ENCODE data around the gene FBXL7. TPM values are rescaled to one million over a fixed set of nuclear protein-coding genes. Genes with fewer than 3 reads are reported as not detected.

FBXL7 gene
- total and polyA plus RNA-seq, 2 of the 8 experiments (the other 6 are each of a cell fraction or from before 2014, with no cell fraction given), result 17.7 to 17.8 TPM

DNA sequence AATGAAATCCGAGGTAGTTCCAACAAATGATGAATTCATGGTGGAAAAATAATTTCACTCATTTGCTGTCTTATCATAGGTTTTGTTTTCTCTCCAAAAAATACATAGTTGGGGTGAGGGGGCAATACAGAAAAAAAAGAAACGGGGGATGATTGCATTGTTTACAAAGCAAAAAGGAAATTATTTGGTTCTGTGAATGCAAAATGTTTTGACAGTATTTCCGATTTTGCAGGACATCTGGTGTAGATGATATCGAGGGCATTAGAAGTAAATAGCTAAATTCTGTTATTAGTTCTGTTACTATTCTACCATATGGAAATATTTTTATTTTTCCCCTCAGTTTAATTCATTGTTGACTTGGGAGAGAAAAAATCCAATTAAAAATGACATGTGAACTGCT lies 477.9 kb downstream of the FBXL7 start:
- no peak overlapping the region for H3K18ac ChIP-seq (ENCODE audit: extremely low read depth, low read length)
- H3K79me1 ChIP-seq (ENCODE audit: low read depth, low read length), result no peaks in the 10 kb centered on the region
- H2AK5ac ChIP-seq (ENCODE audit: low read depth, low read length), result no peak overlapping the region
- no peak for FAIRE-seq
- no peaks in the 10 kb centered on the region for H3K4me1 ChIP-seq (replicated peaks in 1 of 4; ENCODE audit: control insufficient read depth in 3 of 4, insufficient read depth in 4 of 4, low read length in 3 of 4)
- POLR2A ChIA-PET (ENCODE audit: partially characterized antibody), result no interaction called here
- no peak overlapping the region for H3K23ac ChIP-seq (ENCODE audit: insufficient read length)
- no peaks in the 10 kb centered on the region for H3K23me2 ChIP-seq (ENCODE audit: low read depth, low read length)
- no peak overlapping the region for H2BK12ac ChIP-seq (ENCODE audit: low read depth, low read length)
- no peak overlapping the region for H3K4me2 ChIP-seq (ENCODE audit: insufficient read depth in 1 of 2, low read depth in 2 of 2, low read length in 2 of 2)
- no peak overlapping the region for H3K14ac ChIP-seq (ENCODE audit: insufficient read length)
- H2BK20ac ChIP-seq (ENCODE audit: low read length), result no peak overlapping the region
- no peak overlapping the region for H4K8ac ChIP-seq (ENCODE audit: extremely low read depth, insufficient read depth, low read length)
- TF ChIP-seq, protein P1, sequence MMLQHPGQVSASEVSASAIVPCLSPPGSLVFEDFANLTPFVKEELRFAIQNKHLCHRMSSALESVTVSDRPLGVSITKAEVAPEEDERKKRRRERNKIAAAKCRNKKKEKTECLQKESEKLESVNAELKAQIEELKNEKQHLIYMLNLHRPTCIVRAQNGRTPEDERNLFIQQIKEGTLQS (IDR thresholded peaks at IDR 0.05; ENCODE audit: insufficient read depth, low read depth, low read length), result no peak
- TF ChIP-seq JUN (IDR thresholded peaks at IDR 0.05; ENCODE audit: low read depth, low read length), result no peak
- no peak for TF ChIP-seq NRF1 (IDR thresholded peaks at IDR 0.05; ENCODE audit: low read depth, low read length)
- no peak for TF ChIP-seq HDAC6 (IDR thresholded peaks at IDR 0.05; ENCODE audit: low read depth, low read length)
- no peak for TF ChIP-seq NANOG (IDR thresholded peaks at IDR 0.05; ENCODE audit: insufficient read depth, low read depth, low read length, poor library complexity, severe bottlenecking)
- TF ChIP-seq KDM4A (IDR thresholded peaks at IDR 0.05; ENCODE audit: low read depth, low read length, severe bottlenecking), result no peak
- no peak for TF ChIP-seq SIX5 (IDR thresholded peaks at IDR 0.05; ENCODE audit: low read depth, low read length)
- no peak for TF ChIP-seq POLR2AphosphoS5 (IDR thresholded peaks at IDR 0.05; ENCODE audit: low read depth, low read length)
- no peak for TF ChIP-seq EP300 (IDR thresholded peaks at IDR 0.05; ENCODE audit: borderline replicate concordance in 1 of 2, low read depth in 2 of 2, low read length in 2 of 2)
- TF ChIP-seq TEAD4 (IDR thresholded peaks at IDR 0.05; ENCODE audit: low read depth, low read length), result no peak
- TF ChIP-seq, protein P2, sequence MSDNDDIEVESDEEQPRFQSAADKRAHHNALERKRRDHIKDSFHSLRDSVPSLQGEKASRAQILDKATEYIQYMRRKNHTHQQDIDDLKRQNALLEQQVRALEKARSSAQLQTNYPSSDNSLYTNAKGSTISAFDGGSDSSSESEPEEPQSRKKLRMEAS (IDR thresholded peaks at IDR 0.05), result no peak
- H3K27me3 ChIP-seq (replicated peaks in 1 of 4; ENCODE audit: control insufficient read depth in 3 of 4, extremely low read depth in 1 of 4, insufficient read depth in 3 of 4, low read length in 3 of 4), result no peaks in the 10 kb centered on the region; a peak in 1 of 7 replicates
- H3K9ac ChIP-seq (replicated peaks in 1 of 4; ENCODE audit: extremely low read depth in 1 of 4, low read depth in 3 of 4, low read length in 3 of 4), result no peak overlapping the region
- H3K56ac ChIP-seq (replicated peaks; ENCODE audit: insufficient read length, low read depth, low read length), result no peak overlapping the region
- no peak overlapping the region for H4K91ac ChIP-seq (replicated peaks; ENCODE audit: insufficient read length, low read length)
- H2BK15ac ChIP-seq (ENCODE audit: low read length), result no peak overlapping the region
- no peak overlapping the region for H3K4me3 ChIP-seq (ENCODE audit: extremely low read depth in 1 of 4, insufficient read depth in 2 of 4, low read depth in 3 of 4, low read length in 4 of 4)
- H3K79me2 ChIP-seq (ENCODE audit: control insufficient read depth in 1 of 2, insufficient read depth in 2 of 2, low read length in 2 of 2), result no peaks in the 10 kb centered on the region
- 80% methylated on average over 4 of the region's 4 CpGs; no CpG with 5 or more reads in 1 of the 2 experiments for WGBS, 2 experiments (ENCODE audit: extremely low coverage in 1 of 2, insufficient coverage in 1 of 2, insufficient read length in 1 of 2, insufficient replicate concordance in 2 of 2, low coverage in 1 of 2, low lambda C conversion rate in 2 of 2, missing lambda C conversion rate in 1 of 2)
- DNase-seq (ENCODE audit: low read depth in 1 of 2, low spot score in 2 of 2), result no peak
- no peaks in the 10 kb centered on the region for H3K9me3 ChIP-seq (ENCODE audit: insufficient read depth in 2 of 2, low read depth in 1 of 2, low read length in 1 of 2)
- H2BK120ac ChIP-seq (replicated peaks; ENCODE audit: low read depth, low read length), result no peak overlapping the region
- CTCF ChIA-PET (ENCODE audit: partially characterized antibody), result no interaction called here
- no peak overlapping the region for H2BK5ac ChIP-seq (ENCODE audit: low read depth, low read length)
- no peak overlapping the region for H2AFZ ChIP-seq (ENCODE audit: low read length)
- H3K4ac ChIP-seq (replicated peaks; ENCODE audit: insufficient read length, low read depth, low read length), result no peak overlapping the region
- no peak overlapping the region for H4K5ac ChIP-seq (ENCODE audit: insufficient read length, low read depth, low read length)
- no peak overlapping the region for H3K27ac ChIP-seq (ENCODE audit: low read depth, low read length)
- H4K20me1 ChIP-seq (replicated peaks in 1 of 2; ENCODE audit: control insufficient read depth in 1 of 2, insufficient read depth in 2 of 2, low read length in 2 of 2), result no peaks in the 10 kb centered on the region
- no peaks in the 10 kb centered on the region for H3K36me3 ChIP-seq (ENCODE audit: control insufficient read depth in 2 of 4, insufficient read depth in 4 of 4, low read length in 3 of 4)

Data from H1 (cell line).